Measurements from ENCODE around the gene DPYD. TPM values are rescaled to one million over a fixed set of nuclear protein-coding genes. Genes with fewer than 3 reads are reported as not detected.

Gene DPYD
- polyA plus RNA-seq, 1 of the 3 experiments (the other 2 are of a cell fraction): 23.0 TPM

- POLR2A ChIA-PET: no interaction called here
- Histone ChIP-seq H3K4me3 (ENCODE audit: low read depth in 2 of 2, low read length in 1 of 2) (no peak overlapping the region), H3K36me3 (replicated peaks in 1 of 2; ENCODE audit: control insufficient read depth in 1 of 2, insufficient read depth in 2 of 2, low read length in 1 of 2) (peaks cover 0 to 10% of the 10 kb centered on the region in 2 experiments), H3K27me3 (ENCODE audit: insufficient read depth) (no peaks in the 10 kb centered on the region), H3K9ac (no peak overlapping the region), H3K9me2 (no peaks in the 10 kb centered on the region), H3F3A (replicated peaks; ENCODE audit: insufficient read depth) (no peaks in the 10 kb centered on the region), H3K79me2 (ENCODE audit: insufficient read depth) (no peaks in the 10 kb centered on the region), H3K4me1 (ENCODE audit: control insufficient read depth in 1 of 2, insufficient read depth in 2 of 2, low read depth in 1 of 2, low read length in 1 of 2) (peaks cover 0 to 10% of the 10 kb centered on the region in 2 experiments; a peak in 2 of 4 replicates), H4K20me1 (ENCODE audit: insufficient read depth) (no peaks in the 10 kb centered on the region), H3K27ac (ENCODE audit: low read depth in 2 of 2, low read length in 1 of 2) (no peak overlapping the region), H2AFZ (ENCODE audit: low read depth) (no peak overlapping the region), H3K4me2 (no peak overlapping the region), H3K9me3 (peaks cover 8% of the 10 kb centered on the region; the same call in 1 of the 2 replicates)
- no peak for DNase-seq
- TF ChIP-seq FOXJ3 (CRISPR knock-in tag; IDR thresholded peaks at IDR 0.05) (no peak), NRF1 (IDR thresholded peaks at IDR 0.05; ENCODE audit: low read depth, low read length) (no peak), IRF3 (IDR thresholded peaks at IDR 0.05; ENCODE audit: low read depth, low read length) (no peak), JUND (IDR thresholded peaks at IDR 0.05) (no peak), TEAD4 (IDR thresholded peaks at IDR 0.05; ENCODE audit: borderline replicate concordance, insufficient read depth) (no peak), USF2 (IDR thresholded peaks at IDR 0.05; ENCODE audit: borderline replicate concordance, low read depth, low read length) (no peak), FOXM1 (IDR thresholded peaks at IDR 0.05; ENCODE audit: low read depth) (no peak)
- TF ChIP-seq, protein P1, sequence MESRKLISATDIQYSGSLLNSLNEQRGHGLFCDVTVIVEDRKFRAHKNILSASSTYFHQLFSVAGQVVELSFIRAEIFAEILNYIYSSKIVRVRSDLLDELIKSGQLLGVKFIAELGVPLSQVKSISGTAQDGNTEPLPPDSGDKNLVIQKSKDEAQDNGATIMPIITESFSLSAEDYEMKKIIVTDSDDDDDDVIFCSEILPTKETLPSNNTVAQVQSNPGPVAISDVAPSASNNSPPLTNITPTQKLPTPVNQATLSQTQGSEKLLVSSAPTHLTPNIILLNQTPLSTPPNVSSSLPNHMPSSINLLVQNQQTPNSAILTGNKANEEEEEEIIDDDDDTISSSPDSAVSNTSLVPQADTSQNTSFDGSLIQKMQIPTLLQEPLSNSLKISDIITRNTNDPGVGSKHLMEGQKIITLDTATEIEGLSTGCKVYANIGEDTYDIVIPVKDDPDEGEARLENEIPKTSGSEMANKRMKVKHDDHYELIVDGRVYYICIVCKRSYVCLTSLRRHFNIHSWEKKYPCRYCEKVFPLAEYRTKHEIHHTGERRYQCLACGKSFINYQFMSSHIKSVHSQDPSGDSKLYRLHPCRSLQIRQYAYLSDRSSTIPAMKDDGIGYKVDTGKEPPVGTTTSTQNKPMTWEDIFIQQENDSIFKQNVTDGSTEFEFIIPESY (IDR thresholded peaks at IDR 0.05; ENCODE audit: borderline replicate concordance, low read depth): no peak
- CTCF ChIA-PET: interaction anchor here (1.2 to 1.5 kb wide), 2 partner anchors 16 to 72 kb away, joined by 3 read pairs; no protein-coding TSS in a partner anchor
Observed at GRCh38 chr1:97066860-97067259, 854.0 kb downstream of the DPYD start.

DNA sequence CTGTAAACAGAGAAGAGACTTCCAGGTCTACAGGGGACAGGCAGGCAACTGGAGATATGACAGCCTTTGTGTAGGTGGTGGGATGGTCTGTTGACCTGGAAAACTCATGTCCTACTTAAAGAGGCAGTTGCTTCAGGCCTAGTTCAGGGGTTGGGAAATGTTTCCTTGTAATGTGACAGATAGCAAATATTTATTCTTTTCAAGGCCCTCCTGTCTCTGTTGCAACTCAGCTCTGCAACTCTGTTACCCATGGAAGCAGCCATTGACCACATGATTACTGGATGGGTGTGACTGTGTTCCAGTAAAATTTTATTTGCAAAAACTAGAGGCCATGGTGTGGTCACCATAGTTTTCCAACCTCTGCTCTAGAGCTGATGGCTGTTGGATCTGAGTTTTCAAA is 857.3 kb downstream of the DPYD start:
- TF ChIP-seq TEAD4 (IDR thresholded peaks at IDR 0.05; ENCODE audit: borderline replicate concordance, insufficient read depth) (no peak), MEF2A (IDR thresholded peaks at IDR 0.05; ENCODE audit: borderline replicate concordance, low read depth) (no peak), GATA2 (CRISPR knock-in tag; IDR thresholded peaks at IDR 0.05) (no peak), NFIC (IDR thresholded peaks at IDR 0.05; ENCODE audit: borderline replicate concordance) (no peak), TAF1 (IDR thresholded peaks at IDR 0.05; ENCODE audit: borderline replicate concordance, low read depth, low read length) (no peak), FOXM1 (IDR thresholded peaks at IDR 0.05; ENCODE audit: low read depth) (no peak), RFX5 (IDR thresholded peaks at IDR 0.05; ENCODE audit: low read length) (no peak), FOSL2 (IDR thresholded peaks at IDR 0.05; ENCODE audit: borderline replicate concordance, low read depth) (no peak), RAD21 (IDR thresholded peaks at IDR 0.05; ENCODE audit: low read length) (no peak), IRF3 (IDR thresholded peaks at IDR 0.05; ENCODE audit: low read depth, low read length) (no peak), SMC3 (IDR thresholded peaks at IDR 0.05; ENCODE audit: low read depth, low read length) (no peak), TCF12 (IDR thresholded peaks at IDR 0.05) (no peak), YY1 (IDR thresholded peaks at IDR 0.05; ENCODE audit: low read depth) (no peak)
- TF ChIP-seq, protein P2, sequence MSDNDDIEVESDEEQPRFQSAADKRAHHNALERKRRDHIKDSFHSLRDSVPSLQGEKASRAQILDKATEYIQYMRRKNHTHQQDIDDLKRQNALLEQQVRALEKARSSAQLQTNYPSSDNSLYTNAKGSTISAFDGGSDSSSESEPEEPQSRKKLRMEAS (IDR thresholded peaks at IDR 0.05; ENCODE audit: low read depth): no peak
- Histone ChIP-seq H3K4me1 (ENCODE audit: control insufficient read depth in 1 of 2, insufficient read depth in 2 of 2, low read depth in 1 of 2, low read length in 1 of 2) (no peaks in the 10 kb centered on the region; a peak in 1 of 4 replicates), H3K4me3 (ENCODE audit: low read depth in 2 of 2, low read length in 1 of 2) (no peak overlapping the region), H3K27ac (ENCODE audit: low read depth in 2 of 2, low read length in 1 of 2) (no peak overlapping the region), H3K9ac (no peak overlapping the region), H3K9me2 (no peaks in the 10 kb centered on the region), H3K36me3 (replicated peaks in 1 of 2; ENCODE audit: control insufficient read depth in 1 of 2, insufficient read depth in 2 of 2, low read length in 1 of 2) (peaks cover 0 to 10% of the 10 kb centered on the region in 2 experiments), H4K20me1 (ENCODE audit: insufficient read depth) (no peaks in the 10 kb centered on the region), H3K4me2 (no peak overlapping the region), H3K27me3 (ENCODE audit: insufficient read depth) (no peaks in the 10 kb centered on the region), H3F3A (replicated peaks; ENCODE audit: insufficient read depth) (no peaks in the 10 kb centered on the region), H2AFZ (ENCODE audit: low read depth) (no peak overlapping the region), H3K9me3 (peaks cover 8% of the 10 kb centered on the region; the same call in 1 of the 2 replicates), H3K79me2 (ENCODE audit: insufficient read depth) (no peaks in the 10 kb centered on the region)
- CTCF ChIA-PET: interaction anchor here (1.1 kb wide), 1 partner anchor 16 kb away, joined by 5 read pairs; no protein-coding TSS in a partner anchor
- POLR2A ChIA-PET: no interaction called here
- DNase-seq: no peak
